ENCODE measurements around the gene HCFC2. TPM values are rescaled to one million over a fixed set of nuclear protein-coding genes. Genes with fewer than 3 reads are reported as not detected.

HCFC2 gene
- total and polyA plus RNA-seq, 4 donors: 5.8 to 17.4 (median 9.9) TPM

GRCh38 chr12:104143002-104143401 lies 78.7 kb downstream of the HCFC2 start (continued):
- TF ChIP-seq, protein P1, sequence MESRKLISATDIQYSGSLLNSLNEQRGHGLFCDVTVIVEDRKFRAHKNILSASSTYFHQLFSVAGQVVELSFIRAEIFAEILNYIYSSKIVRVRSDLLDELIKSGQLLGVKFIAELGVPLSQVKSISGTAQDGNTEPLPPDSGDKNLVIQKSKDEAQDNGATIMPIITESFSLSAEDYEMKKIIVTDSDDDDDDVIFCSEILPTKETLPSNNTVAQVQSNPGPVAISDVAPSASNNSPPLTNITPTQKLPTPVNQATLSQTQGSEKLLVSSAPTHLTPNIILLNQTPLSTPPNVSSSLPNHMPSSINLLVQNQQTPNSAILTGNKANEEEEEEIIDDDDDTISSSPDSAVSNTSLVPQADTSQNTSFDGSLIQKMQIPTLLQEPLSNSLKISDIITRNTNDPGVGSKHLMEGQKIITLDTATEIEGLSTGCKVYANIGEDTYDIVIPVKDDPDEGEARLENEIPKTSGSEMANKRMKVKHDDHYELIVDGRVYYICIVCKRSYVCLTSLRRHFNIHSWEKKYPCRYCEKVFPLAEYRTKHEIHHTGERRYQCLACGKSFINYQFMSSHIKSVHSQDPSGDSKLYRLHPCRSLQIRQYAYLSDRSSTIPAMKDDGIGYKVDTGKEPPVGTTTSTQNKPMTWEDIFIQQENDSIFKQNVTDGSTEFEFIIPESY (IDR thresholded peaks at IDR 0.05): no peak
- no peak for TF ChIP-seq YY1 (IDR thresholded peaks at IDR 0.05)
- TF ChIP-seq GABPA (IDR thresholded peaks at IDR 0.05 in 1 of 2, conservative IDR thresholded peaks at IDR 0.05 in 1 of 2): no peak
- no peak for TF ChIP-seq JUND (IDR thresholded peaks at IDR 0.05)
- no peak for TF ChIP-seq EGR1 (IDR thresholded peaks at IDR 0.05; ENCODE audit: low read depth in 2 of 2)
- no peak for TF ChIP-seq ATF3 (IDR thresholded peaks at IDR 0.05)
- no peak for TF ChIP-seq FOXA2 (IDR thresholded peaks at IDR 0.05)
- no peak for TF ChIP-seq RXRA (IDR thresholded peaks at IDR 0.05)

DNA sequence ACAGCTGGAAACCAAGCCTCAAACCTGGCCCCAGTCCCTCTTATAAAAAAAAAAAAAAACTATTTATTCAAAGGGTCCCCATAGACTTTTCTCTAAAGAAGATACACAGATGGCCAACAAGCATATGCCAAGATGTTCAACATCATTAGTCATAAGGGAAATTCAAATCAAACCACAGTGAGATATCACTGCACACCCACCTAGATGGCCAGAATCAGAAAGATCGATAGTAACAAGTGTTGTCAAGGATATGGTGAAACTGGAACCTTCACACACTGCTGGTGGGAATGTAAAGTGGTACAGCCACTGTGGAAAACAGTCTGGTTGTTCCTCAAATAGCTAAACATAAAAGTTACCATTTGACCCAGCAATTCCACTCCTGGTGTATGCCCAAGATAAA lies 79.6 kb downstream of the HCFC2 start:
- H3K9me3 ChIP-seq (ENCODE audit: control insufficient read depth in 4 of 4, low read length in 3 of 4): no peaks in the 10 kb centered on the region
- no peak overlapping the region for H3K4me3 ChIP-seq (ENCODE audit: low read depth in 1 of 3, low read length in 3 of 3)
- H3K27ac ChIP-seq (ENCODE audit: low read depth in 1 of 2, low read length in 2 of 2): no peak overlapping the region
- DNase-seq (ENCODE audit: low spot score): no peak
- H3K4me1 ChIP-seq (ENCODE audit: control insufficient read depth in 4 of 4, insufficient read depth in 4 of 4, low read length in 3 of 4): no peaks in the 10 kb centered on the region
- no peaks in the 10 kb centered on the region for H3K36me3 ChIP-seq (ENCODE audit: control insufficient read depth in 4 of 4, insufficient read depth in 3 of 4, low read depth in 1 of 4, low read length in 3 of 4)
- H3K9ac ChIP-seq (ENCODE audit: low read depth in 1 of 2, low read length in 2 of 2): no peak overlapping the region
- no peak for TF ChIP-seq GABPA (IDR thresholded peaks at IDR 0.05 in 1 of 2, conservative IDR thresholded peaks at IDR 0.05 in 1 of 2)
- no peak for TF ChIP-seq HNF4A (conservative IDR thresholded peaks at IDR 0.05)
- TF ChIP-seq JUND (IDR thresholded peaks at IDR 0.05): no peak
- TF ChIP-seq, protein P2, sequence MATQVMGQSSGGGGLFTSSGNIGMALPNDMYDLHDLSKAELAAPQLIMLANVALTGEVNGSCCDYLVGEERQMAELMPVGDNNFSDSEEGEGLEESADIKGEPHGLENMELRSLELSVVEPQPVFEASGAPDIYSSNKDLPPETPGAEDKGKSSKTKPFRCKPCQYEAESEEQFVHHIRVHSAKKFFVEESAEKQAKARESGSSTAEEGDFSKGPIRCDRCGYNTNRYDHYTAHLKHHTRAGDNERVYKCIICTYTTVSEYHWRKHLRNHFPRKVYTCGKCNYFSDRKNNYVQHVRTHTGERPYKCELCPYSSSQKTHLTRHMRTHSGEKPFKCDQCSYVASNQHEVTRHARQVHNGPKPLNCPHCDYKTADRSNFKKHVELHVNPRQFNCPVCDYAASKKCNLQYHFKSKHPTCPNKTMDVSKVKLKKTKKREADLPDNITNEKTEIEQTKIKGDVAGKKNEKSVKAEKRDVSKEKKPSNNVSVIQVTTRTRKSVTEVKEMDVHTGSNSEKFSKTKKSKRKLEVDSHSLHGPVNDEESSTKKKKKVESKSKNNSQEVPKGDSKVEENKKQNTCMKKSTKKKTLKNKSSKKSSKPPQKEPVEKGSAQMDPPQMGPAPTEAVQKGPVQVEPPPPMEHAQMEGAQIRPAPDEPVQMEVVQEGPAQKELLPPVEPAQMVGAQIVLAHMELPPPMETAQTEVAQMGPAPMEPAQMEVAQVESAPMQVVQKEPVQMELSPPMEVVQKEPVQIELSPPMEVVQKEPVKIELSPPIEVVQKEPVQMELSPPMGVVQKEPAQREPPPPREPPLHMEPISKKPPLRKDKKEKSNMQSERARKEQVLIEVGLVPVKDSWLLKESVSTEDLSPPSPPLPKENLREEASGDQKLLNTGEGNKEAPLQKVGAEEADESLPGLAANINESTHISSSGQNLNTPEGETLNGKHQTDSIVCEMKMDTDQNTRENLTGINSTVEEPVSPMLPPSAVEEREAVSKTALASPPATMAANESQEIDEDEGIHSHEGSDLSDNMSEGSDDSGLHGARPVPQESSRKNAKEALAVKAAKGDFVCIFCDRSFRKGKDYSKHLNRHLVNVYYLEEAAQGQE (IDR thresholded peaks at IDR 0.05): no peak
- TF ChIP-seq EGR1 (IDR thresholded peaks at IDR 0.05; ENCODE audit: low read depth in 2 of 2): no peak
- TF ChIP-seq NR2F2 (IDR thresholded peaks at IDR 0.05): no peak
- TF ChIP-seq ATF3 (IDR thresholded peaks at IDR 0.05): no peak
- TF ChIP-seq TAF1 (conservative IDR thresholded peaks at IDR 0.05): no peak
- TF ChIP-seq FOXA1 (IDR thresholded peaks at IDR 0.05): no peak
- TF ChIP-seq HNF4G (IDR thresholded peaks at IDR 0.05): no peak
- no peak for TF ChIP-seq RXRA (IDR thresholded peaks at IDR 0.05)
- no peak for TF ChIP-seq FOXA2 (IDR thresholded peaks at IDR 0.05)
- TF ChIP-seq CTCF (IDR thresholded peaks at IDR 0.05; ENCODE audit: low read depth, low read length, missing input control): no peak
- no peak for TF ChIP-seq MAX (IDR thresholded peaks at IDR 0.05)
- TF ChIP-seq RAD21 (IDR thresholded peaks at IDR 0.05): no peak
- TF ChIP-seq, protein P1 (IDR thresholded peaks at IDR 0.05): no peak
- TF ChIP-seq SP1 (IDR thresholded peaks at IDR 0.05): no peak
- no peak for TF ChIP-seq YY1 (IDR thresholded peaks at IDR 0.05)
- WGBS: 85% methylated on average over 1 of the region's 1 CpG
- H3K27me3 ChIP-seq (ENCODE audit: control insufficient read depth in 4 of 4, insufficient read depth in 4 of 4, low read length in 3 of 4): no peaks in the 10 kb centered on the region

Data from liver (tissue), 9 donors.